GM12878 (cell line): ENCODE measurements around the gene CAMTA1. TPM values are rescaled to one million over a fixed set of nuclear protein-coding genes. Genes with fewer than 3 reads are reported as not detected.

Experiments
- ATAC-seq: fragments of 200-7000 bp; cut with Tn5 transposase; 3 replicates; pipeline ENCODE4 v1.9.1; 2020; ENCODE audit warnings: mild to moderate bottlenecking, moderate library complexity
- BruUV-seq: library from RNA; stranded (reverse); fragments of 400-500 nt; replicated peaks from 2 replicates; lab custom pipeline; 2021; lab: Mats Ljungman, UMichigan
- CTCF ChIA-PET: fragments of 300-600 bp; sonication (Branson Sonifier 250); formaldehyde crosslinking; extraction: SDS; loops from one replicate; lab custom pipeline; 2021; ENCODE audit warnings: inconsistent platforms; lab: Yijun Ruan, JAX
- POLR2A ChIA-PET: fragments of 350-600 bp; formaldehyde crosslinking; extraction: SDS; loops from one replicate; lab custom pipeline; 2021; ENCODE audit warnings: inconsistent platforms; lab: Charles Lee
- RAD21 ChIA-PET: fragments of 300-600 bp; sonication (Branson Sonifier 250); formaldehyde crosslinking; loops from one replicate; lab custom pipeline; 2023; ENCODE audit warnings: antibody characterized with exemption; ENCODE audit not compliant: unreplicated experiment; lab: Charles Lee
- SMC1A ChIA-PET: fragments of 300-600 bp; sonication (Branson Sonifier 250); formaldehyde crosslinking; loops from one replicate; lab custom pipeline; 2023; ENCODE audit not compliant: unreplicated experiment, uncharacterized antibody; lab: Charles Lee
- DNase-seq: peaks from one replicate; pipeline ENCODE4 v3.0.0-alpha.2; 2011; ENCODE audit warnings: low read depth, low spot score
- FAIRE-seq: peaks from 3 replicates; lab custom pipeline; 2011; peaks lifted over from hg19 to GRCh38; lab: Jason Lieb, UNC
- H2AFZ ChIP-seq: 2 replicates; pipeline ENCODE4 v1.6.0; 2011; ENCODE audit warnings: low read depth, low read length, control low read depth; ENCODE audit not compliant: control insufficient read depth
- H3K27ac ChIP-seq: 2 replicates; pipeline ENCODE4 v1.5.1; 2011; ENCODE audit warnings: control low read depth; ENCODE audit not compliant: control insufficient read depth, insufficient read depth
- H3K27me3 ChIP-seq, 2 experiments: replicated peaks in 1 of 2; 2 replicates each; pipeline versions ENCODE4 v1.6.0 to v1.6.1; 2011; ENCODE audit warnings: low read length in 1 of 2; ENCODE audit not compliant: control insufficient read depth in 2 of 2, insufficient read depth in 2 of 2
- H3K36me3 ChIP-seq, 2 experiments: 2 replicates each; pipeline ENCODE4 v1.5.1; 2011; ENCODE audit warnings: low read length in 1 of 2; ENCODE audit not compliant: control insufficient read depth in 2 of 2, insufficient read depth in 2 of 2
- H3K4me1 ChIP-seq: 2 replicates; pipeline ENCODE4 v1.6.1; 2011; ENCODE audit warnings: mild to moderate bottlenecking, low read length, moderate library complexity, mixed read lengths; ENCODE audit not compliant: control insufficient read depth, insufficient read depth
- H3K4me2 ChIP-seq: 2 replicates; pipeline ENCODE4 v1.6.0; 2011; ENCODE audit warnings: control low read depth; ENCODE audit not compliant: control insufficient read depth, insufficient read depth
- H3K4me3 ChIP-seq: fragments of 200-600 bp; sonication (generic); 2 replicates; pipeline ENCODE4 v1.5.1; 2016
- H3K79me2 ChIP-seq: 2 replicates; pipeline ENCODE4 v1.6.0; 2011; ENCODE audit warnings: low read length; ENCODE audit not compliant: control insufficient read depth, insufficient read depth
- H3K9ac ChIP-seq: 2 replicates; pipeline ENCODE4 v1.8.0; 2011; ENCODE audit warnings: low read length, control low read depth, mixed read lengths; ENCODE audit not compliant: control insufficient read depth, insufficient read depth
- H3K9me3 ChIP-seq: replicated peaks from 3 replicates; pipeline ENCODE4 v1.5.1; 2011; ENCODE audit warnings: mild to moderate bottlenecking, low read length; ENCODE audit not compliant: control insufficient read depth, insufficient read depth
- H4K20me1 ChIP-seq: 2 replicates; pipeline ENCODE4 v1.6.0; 2011; ENCODE audit not compliant: control insufficient read depth, insufficient read depth
- CHD1 ChIP-seq: IDR thresholded peaks from 2 replicates; pipeline ENCODE4 v1.6.1; 2012; ENCODE audit warnings: low read depth, low read length, improper control_type of control experiment
- CHD2 ChIP-seq: IDR thresholded peaks from 2 replicates; pipeline ENCODE4 v1.6.1; 2011; ENCODE audit warnings: low read depth, low read length, improper control_type of control experiment, borderline replicate concordance
- ESRRA ChIP-seq: IDR thresholded peaks from 2 replicates; pipeline ENCODE4 v1.6.1; 2012; ENCODE audit warnings: mild to moderate bottlenecking, low read length, improper control_type of control experiment
- FOXM1 ChIP-seq: IDR thresholded peaks from 2 replicates; pipeline ENCODE4 v1.6.1; 2012; ENCODE audit warnings: low read depth, mild to moderate bottlenecking, inconsistent platforms, low read length, moderate library complexity
- IKZF1 ChIP-seq: fragments of 450-650 bp; conservative IDR thresholded peaks from 2 replicates; pipeline ENCODE4 v1.6.1; 2017; ENCODE audit warnings: antibody characterized with exemption, mild to moderate bottlenecking
- SMC3 ChIP-seq: IDR thresholded peaks from 2 replicates; pipeline ENCODE4 v1.6.1; 2011; ENCODE audit warnings: low read length, improper control_type of control experiment, borderline replicate concordance
- STAT1 ChIP-seq: fragments of 450-650 bp; conservative IDR thresholded peaks from 2 replicates; pipeline ENCODE4 v1.6.1; 2014; ENCODE audit warnings: antibody characterized with exemption, mild to moderate bottlenecking
- ZNF622 ChIP-seq: fragments of 450-650 bp; IDR thresholded peaks from 2 replicates; pipeline ENCODE4 v1.6.1; 2017; ENCODE audit warnings: mild to moderate bottlenecking, inconsistent platforms
- WGBS: methylation state at CpG from one replicate; pipeline ENCODE4 v1.1.6; 2016; ENCODE audit warnings: low lambda C conversion rate; ENCODE audit not compliant: insufficient replicate concordance, insufficient coverage; ENCODE audit errors: missing lambda C conversion rate; 5-methylcytosine and 5-hydroxymethylcytosine counted together
- in situ Hi-C: fragments of 300-500 bp; cut with MboI; formaldehyde crosslinking; loops from 9 replicates; pipeline ENCODE4 v1.14.3; 2018; ENCODE audit warnings: mixed read lengths
- intact Hi-C: fragments of 100-400 bp; cut with micrococcal nuclease; formaldehyde crosslinking; loops from one replicate; pipeline ENCODE4 v1.14.2; 2022; ENCODE audit not compliant: unreplicated experiment
- polyA plus RNA-seq, 11 experiments: library from polyadenylated mRNA; depleted of rRNA in 4 of 11; unstranded in 6 of 11; stranded (reverse) in 5 of 11; fragments of >200 nt; fragmentation: Nextera tagmentation in 4 of 11; fragmentation: Illumina TruSeq in 1 of 11; extraction: Ambion mirVana in 4 of 11; extraction: Trizol in 1 of 11; gene quantifications; 1 replicate in 1 of 11; 2 replicates in 10 of 11; pipeline versions ENCODE4 v1.2.1 to v1.2.3, GENCODE V29; 2011 to 2016; ENCODE audit warnings: inconsistent platforms in 2 of 11, missing spikeins in 2 of 11, low read depth in 1 of 11
- total RNA-seq, 4 experiments: library from RNA; depleted of rRNA in 3 of 4; stranded (reverse); fragments of >200 nt in 3 of 4; fragmentation: Illumina TruSeq in 1 of 4; extraction: Trizol in 1 of 4; gene quantifications; 2 replicates each; pipeline versions ENCODE4 v1.2.1 to v1.2.3, GENCODE V29; 2013 to 2021
- TF ChIP-seq, protein P1 (sequence below): fragments of 450-650 bp; IDR thresholded peaks from 2 replicates; pipeline ENCODE4 v1.6.1; 2017; ENCODE audit warnings: low read depth, mild to moderate bottlenecking, moderate library complexity
- TF ChIP-seq, protein P2 (sequence below): fragments of 450-650 bp; IDR thresholded peaks from 2 replicates; pipeline ENCODE4 v1.6.1; 2016; ENCODE audit warnings: mild to moderate bottlenecking

CAMTA1 gene
- total and polyA plus RNA-seq, 10 of the 15 experiments (the other 5 are each of a cell fraction or from before 2014, with no cell fraction given): 37.7 to 148 (median 76.4) TPM

DNA sequence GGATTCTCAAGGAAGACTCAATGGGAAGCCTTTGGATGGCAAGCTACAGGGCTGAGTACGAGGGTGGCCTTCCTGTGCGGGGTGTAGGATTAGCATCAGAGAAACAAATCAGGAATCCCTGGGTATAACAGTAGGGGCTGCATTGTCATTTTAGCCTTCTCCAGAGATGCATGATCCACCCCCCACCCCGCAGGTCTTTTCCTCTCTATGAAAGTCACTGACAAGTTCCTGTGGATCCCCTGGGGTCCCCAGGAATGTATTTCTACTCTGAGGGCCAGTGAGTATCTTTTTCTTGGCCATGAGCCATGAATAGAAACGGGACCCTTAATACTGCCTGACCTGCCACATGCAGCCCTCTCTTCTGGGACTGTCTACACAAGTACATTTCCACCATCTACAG lies 512.9 kb downstream of the CAMTA1 start:
- Histone ChIP-seq H3K4me2 (no peak overlapping the region), H3K4me3 (no peak overlapping the region), H3K9me3 (no peaks in the 10 kb centered on the region; the same call in 2 of the 3 replicates), H3K27ac (no peak overlapping the region), H3K79me2 (no peaks in the 10 kb centered on the region), H3K9ac (no peak overlapping the region), H2AFZ (no peak overlapping the region), H3K4me1 (no peaks in the 10 kb centered on the region), H3K27me3 (peaks cover 2% of the 10 kb centered on the region in 2 experiments; a peak in 3 of 4 replicates), H4K20me1 (no peaks in the 10 kb centered on the region), H3K36me3 (no peaks in the 10 kb centered on the region)
- POLR2A ChIA-PET: no interaction called here
- in situ Hi-C loops (no loop called here), intact Hi-C loops (no loop called here)
- DNase-seq (no peak), ATAC-seq (no peak), FAIRE-seq (no peak)
- CTCF ChIA-PET: no interaction called here
- WGBS: 10% methylated on average over 4 of the region's 4 CpGs
- TF ChIP-seq FOXM1 (no peak), CHD2 (no peak), ZNF622 (no peak), IKZF1 (no peak), STAT1 (no peak), ESRRA (no peak), CHD1 (no peak), SMC3 (no peak)
- TF ChIP-seq, protein P1, sequence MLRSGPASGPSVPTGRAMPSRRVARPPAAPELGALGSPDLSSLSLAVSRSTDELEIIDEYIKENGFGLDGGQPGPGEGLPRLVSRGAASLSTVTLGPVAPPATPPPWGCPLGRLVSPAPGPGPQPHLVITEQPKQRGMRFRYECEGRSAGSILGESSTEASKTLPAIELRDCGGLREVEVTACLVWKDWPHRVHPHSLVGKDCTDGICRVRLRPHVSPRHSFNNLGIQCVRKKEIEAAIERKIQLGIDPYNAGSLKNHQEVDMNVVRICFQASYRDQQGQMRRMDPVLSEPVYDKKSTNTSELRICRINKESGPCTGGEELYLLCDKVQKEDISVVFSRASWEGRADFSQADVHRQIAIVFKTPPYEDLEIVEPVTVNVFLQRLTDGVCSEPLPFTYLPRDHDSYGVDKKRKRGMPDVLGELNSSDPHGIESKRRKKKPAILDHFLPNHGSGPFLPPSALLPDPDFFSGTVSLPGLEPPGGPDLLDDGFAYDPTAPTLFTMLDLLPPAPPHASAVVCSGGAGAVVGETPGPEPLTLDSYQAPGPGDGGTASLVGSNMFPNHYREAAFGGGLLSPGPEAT: no peak
- TF ChIP-seq, protein P2, sequence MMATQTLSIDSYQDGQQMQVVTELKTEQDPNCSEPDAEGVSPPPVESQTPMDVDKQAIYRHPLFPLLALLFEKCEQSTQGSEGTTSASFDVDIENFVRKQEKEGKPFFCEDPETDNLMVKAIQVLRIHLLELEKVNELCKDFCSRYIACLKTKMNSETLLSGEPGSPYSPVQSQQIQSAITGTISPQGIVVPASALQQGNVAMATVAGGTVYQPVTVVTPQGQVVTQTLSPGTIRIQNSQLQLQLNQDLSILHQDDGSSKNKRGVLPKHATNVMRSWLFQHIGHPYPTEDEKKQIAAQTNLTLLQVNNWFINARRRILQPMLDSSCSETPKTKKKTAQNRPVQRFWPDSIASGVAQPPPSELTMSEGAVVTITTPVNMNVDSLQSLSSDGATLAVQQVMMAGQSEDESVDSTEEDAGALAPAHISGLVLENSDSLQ: no peak
- RAD21 ChIA-PET: no interaction called here
- SMC1A ChIA-PET: no interaction called here
- BruUV-seq: no TSS peak
